Endothelial cell of umbilical vein (primary cell): ENCODE measurements around the gene TMEM229B. TPM values are rescaled to one million over a fixed set of nuclear protein-coding genes. Genes with fewer than 3 reads are reported as not detected.

Source experiments
- BruUV-seq: library from RNA; stranded (reverse); fragments of 400-500 nt; replicated peaks from 2 replicates; lab custom pipeline; 2021; lab: Mats Ljungman, UMichigan
- CTCF ChIA-PET: fragments of 300-600, 350-600 bp; sonication (Branson Sonifier 250); formaldehyde crosslinking; loops from one replicate; lab custom pipeline; 2021; ENCODE audit warnings: antibody characterized with exemption, inconsistent platforms; lab: Charles Lee
- POLR2A ChIA-PET: fragments of 300-600, 350-600 bp; sonication (Branson Sonifier 250); formaldehyde crosslinking; loops from one replicate; lab custom pipeline; 2021; ENCODE audit warnings: antibody characterized with exemption, inconsistent platforms; lab: Charles Lee
- DNase-seq: peaks from one replicate; pipeline ENCODE4 v3.0.0-alpha.2; 2011; ENCODE audit warnings: low read depth, low spot score
- FAIRE-seq: peaks from 2 replicates; lab custom pipeline; 2011; peaks lifted over from hg19 to GRCh38; lab: Jason Lieb, UNC
- H2AFZ ChIP-seq: 2 replicates; pipeline ENCODE4 v1.6.0; 2012; ENCODE audit warnings: low read depth, low read length, control low read depth, inconsistent platforms
- H3K27ac ChIP-seq: 2 replicates; pipeline ENCODE4 v1.5.1; 2011; ENCODE audit warnings: low read depth, mild to moderate bottlenecking, control low read depth, low read length, moderate library complexity; ENCODE audit not compliant: insufficient read depth
- H3K27me3 ChIP-seq, 2 experiments: 2 replicates each; pipeline versions ENCODE4 v1.6.0 to v1.6.1; 2011; ENCODE audit warnings: low read length in 2 of 2, mixed read lengths in 1 of 2; ENCODE audit not compliant: control insufficient read depth in 2 of 2, insufficient read depth in 2 of 2
- H3K36me3 ChIP-seq, 2 experiments: 2 replicates in 1 of 2; 3 replicates in 1 of 2; pipeline ENCODE4 v1.5.1; 2011; ENCODE audit warnings: low read length in 2 of 2, mild to moderate bottlenecking in 1 of 2, moderate library complexity in 1 of 2; ENCODE audit not compliant: control insufficient read depth in 2 of 2, insufficient read depth in 2 of 2; ENCODE audit errors: extremely low read depth in 1 of 2
- H3K4me1 ChIP-seq: 3 replicates; pipeline ENCODE4 v1.5.1; 2011; ENCODE audit warnings: mild to moderate bottlenecking, low read length; ENCODE audit not compliant: control insufficient read depth, insufficient read depth; ENCODE audit errors: extremely low read depth
- H3K4me2 ChIP-seq: 2 replicates; pipeline ENCODE4 v1.6.1; 2011; ENCODE audit warnings: low read length, control low read depth, mixed read lengths; ENCODE audit not compliant: insufficient read depth
- H3K4me3 ChIP-seq, 3 experiments: fragments of 200-600 bp in 1 of 3; sonication (generic), shearing (Covaris generic) in 1 of 3; replicated peaks in 1 of 3; 2 replicates each; pipeline ENCODE4 v1.5.1; 2011 to 2016; ENCODE audit warnings: control low read depth in 3 of 3, low read length in 3 of 3, mild to moderate bottlenecking in 2 of 3, inconsistent platforms in 1 of 3, low read depth in 1 of 3, moderate library complexity in 1 of 3; ENCODE audit not compliant: insufficient read depth in 1 of 3
- H3K79me2 ChIP-seq: 2 replicates; pipeline ENCODE4 v1.6.0; 2012; ENCODE audit warnings: low read length, inconsistent platforms; ENCODE audit not compliant: control insufficient read depth, insufficient read depth
- H3K9ac ChIP-seq: replicated peaks from 2 replicates; pipeline ENCODE3; 2011; ENCODE audit warnings: low read length, control low read depth; ENCODE audit not compliant: insufficient read depth; ENCODE audit errors: extremely low read depth
- H3K9me1 ChIP-seq: replicated peaks from 3 replicates; pipeline ENCODE4 v1.6.0; 2011; ENCODE audit warnings: mild to moderate bottlenecking, low read length; ENCODE audit not compliant: control insufficient read depth, insufficient read depth; ENCODE audit errors: extremely low read depth
- H3K9me3 ChIP-seq: replicated peaks from 2 replicates; pipeline ENCODE4 v1.5.1; 2012; ENCODE audit warnings: low read length, inconsistent platforms; ENCODE audit not compliant: control insufficient read depth, insufficient read depth
- H4K20me1 ChIP-seq: replicated peaks from 2 replicates; pipeline ENCODE3; 2011; ENCODE audit warnings: mild to moderate bottlenecking, low read length; ENCODE audit not compliant: control insufficient read depth, insufficient read depth; ENCODE audit errors: extremely low read depth
- CTCF ChIP-seq, 2 donors: IDR thresholded peaks; 1 replicate in 1 of 2; 2 replicates in 1 of 2; pipeline ENCODE4 v1.5.1; 2011; ENCODE audit warnings: low read length in 2 of 2, mild to moderate bottlenecking in 2 of 2, moderate library complexity in 2 of 2, control low read depth in 1 of 2, inconsistent platforms in 1 of 2, low read depth in 1 of 2; ENCODE audit not compliant: insufficient read depth in 1 of 2; ENCODE audit errors: extremely low read depth in 1 of 2
- EZH2 ChIP-seq: IDR thresholded peaks from 2 replicates; pipeline ENCODE4 v1.6.1; 2012; ENCODE audit warnings: borderline replicate concordance, low read depth, mild to moderate bottlenecking, moderate library complexity, low read length, inconsistent platforms; ENCODE audit not compliant: severe bottlenecking
- FOS ChIP-seq: IDR thresholded peaks from 2 replicates; pipeline ENCODE4 v1.6.1; 2011; ENCODE audit warnings: mild to moderate bottlenecking, low read length, moderate library complexity, borderline replicate concordance; ENCODE audit not compliant: insufficient read depth
- GATA2 ChIP-seq: IDR thresholded peaks from 2 replicates; pipeline ENCODE4 v1.7.0; 2011; ENCODE audit warnings: low read depth, mild to moderate bottlenecking, moderate library complexity, mixed read lengths, low read length; ENCODE audit not compliant: insufficient read length, insufficient read depth
- JUN ChIP-seq: IDR thresholded peaks from 2 replicates; pipeline ENCODE4 v1.6.1; 2011; ENCODE audit warnings: borderline replicate concordance, low read depth; ENCODE audit not compliant: insufficient read length, insufficient read depth
- MAX ChIP-seq: IDR thresholded peaks from 2 replicates; pipeline ENCODE4 v1.6.1; 2011; ENCODE audit not compliant: insufficient read depth, insufficient read length
- MYC ChIP-seq: IDR thresholded peaks from one replicate; pipeline ENCODE4 v1.6.1; 2011; ENCODE audit warnings: mild to moderate bottlenecking, low read depth, low read length
- POLR2A ChIP-seq: IDR thresholded peaks from 2 replicates; pipeline ENCODE4 v1.6.1; 2012; ENCODE audit warnings: low read depth, mild to moderate bottlenecking, control low read depth, low read length
- POLR2AphosphoS5 ChIP-seq: IDR thresholded peaks from 2 replicates; pipeline ENCODE4 v1.6.1; 2012; ENCODE audit warnings: low read depth, mild to moderate bottlenecking, control low read depth, low read length, moderate library complexity; ENCODE audit not compliant: insufficient read depth
- dilution Hi-C: fragments of 300-500 bp; cut with MboI; formaldehyde crosslinking; loops from one replicate; pipeline ENCODE4 v1.15.0; 2019; ENCODE audit warnings: low sequenced_read_pairs; ENCODE audit not compliant: extremely low pct_ligation_motif_present
- intact Hi-C: fragments of 100-400 bp; cut with micrococcal nuclease; formaldehyde crosslinking; loops from one replicate; pipeline ENCODE4 v1.10.0; 2022
- polyA plus RNA-seq, 4 experiments: library from polyadenylated mRNA; depleted of rRNA in 3 of 4; stranded (reverse) in 3 of 4; unstranded in 1 of 4; fragments of >200 nt; gene quantifications; 2 replicates each; pipeline versions ENCODE4 v1.2.1 to v1.2.3, GENCODE V29; 2011 to 2012; ENCODE audit warnings: missing spikeins in 1 of 4
- total RNA-seq: library from RNA; stranded (reverse); gene quantifications from 2 replicates; pipeline ENCODE4 v1.2.3, GENCODE V29; 2021

The TMEM229B gene
- total and polyA plus RNA-seq, 2 donors (not counting 3 experiments of a cell fraction or from before 2014, with no cell fraction given), result 0.03 TPM; not detected in 1

GRCh38 chr14:67487332-67487731 is 1.2 kb downstream of the TMEM229B start:
- CTCF ChIA-PET, result no interaction called here
- H3K9ac ChIP-seq, result no peak overlapping the region
- DNase-seq (no peak), FAIRE-seq (no peak)
- no peak overlapping the region for H2AFZ ChIP-seq
- BruUV-seq, result no TSS peak
- H3K79me2 ChIP-seq, result no peaks in the 10 kb centered on the region
- intact Hi-C loops, result no loop called here
- dilution Hi-C loops, result no loop called here
- H3K36me3 ChIP-seq, result no peaks in the 10 kb centered on the region
- no peaks in the 10 kb centered on the region for H3K9me3 ChIP-seq
- TF ChIP-seq POLR2A (no peak), GATA2 (no peak), JUN (no peak), FOS (no peak), EZH2 (no peak), MYC (no peak), POLR2AphosphoS5 (no peak), MAX (no peak), CTCF (IDR thresholded peaks at IDR 0.05; ENCODE audit: extremely low read depth in 1 of 2, insufficient read depth in 1 of 2, low read depth in 1 of 2, low read length in 2 of 2) (no peak)
- H3K4me2 ChIP-seq, result no peak overlapping the region
- POLR2A ChIA-PET, result no interaction called here
- no peaks in the 10 kb centered on the region for H3K4me1 ChIP-seq
- H4K20me1 ChIP-seq, result no peaks in the 10 kb centered on the region
- H3K27me3 ChIP-seq, result peaks cover 0 to 2% of the 10 kb centered on the region in 2 experiments
- no peak overlapping the region for H3K27ac ChIP-seq
- no peaks in the 10 kb centered on the region for H3K9me1 ChIP-seq
- H3K4me3 ChIP-seq, result no peak overlapping the region
